HEK293T (cell line): Measurements from ENCODE around the gene LASP1NB.
"Not testable (repeated sequence)": the region's sequence is repeated elsewhere in the genome, so short reads cannot be mapped to it uniquely, and the experiment has no call there.

ENCODE experiments used
- CTCF ChIA-PET: fragments of 350-600 bp; formaldehyde crosslinking; extraction: SDS; loops from one replicate; lab custom pipeline; 2021; ENCODE audit warnings: antibody characterized with exemption, inconsistent platforms; lab: Yijun Ruan, JAX
- POLR2A ChIA-PET: fragments of 350-600 bp; formaldehyde crosslinking; extraction: SDS; loops from one replicate; lab custom pipeline; 2020; ENCODE audit warnings: antibody characterized with exemption, inconsistent platforms; lab: Yijun Ruan, JAX
- DNase-seq: peaks from one replicate; pipeline ENCODE4 v3.0.0; 2012; ENCODE audit warnings: mixed read lengths; ENCODE audit errors: extremely low spot score
- ARNT ChIP-seq: fragments of 450-650 bp; IDR thresholded peaks from 2 replicates; pipeline ENCODE4 v1.6.1; 2017; ENCODE audit warnings: mild to moderate bottlenecking
- BHLHE40 ChIP-seq: fragments of 450-650 bp; IDR thresholded peaks from 2 replicates; pipeline ENCODE4 v1.6.1; 2016; ENCODE audit warnings: mild to moderate bottlenecking, moderate library complexity, borderline replicate concordance
- CTBP1 ChIP-seq: fragments of 450-650 bp; IDR thresholded peaks from 2 replicates; pipeline ENCODE4 v1.6.1; 2016; ENCODE audit warnings: borderline replicate concordance
- ELF4 ChIP-seq: fragments of 450-650 bp; IDR thresholded peaks from 2 replicates; pipeline ENCODE4 v1.6.1; 2017; ENCODE audit warnings: antibody characterized with exemption
- FOXA1 ChIP-seq: fragments of 450-650 bp; IDR thresholded peaks from 2 replicates; pipeline ENCODE4 v1.6.1; 2016; ENCODE audit warnings: mild to moderate bottlenecking
- L3MBTL2 ChIP-seq: fragments of 450-650 bp; conservative IDR thresholded peaks from 2 replicates; pipeline ENCODE4 v1.6.1; 2016; ENCODE audit warnings: mild to moderate bottlenecking
- LEF1 ChIP-seq: fragments of 450-650 bp; IDR thresholded peaks from 2 replicates; pipeline ENCODE4 v1.6.1; 2017; ENCODE audit warnings: mild to moderate bottlenecking, borderline replicate concordance
- NFRKB ChIP-seq: fragments of 450-650 bp; IDR thresholded peaks from 2 replicates; pipeline ENCODE4 v1.6.1; 2016; ENCODE audit warnings: mild to moderate bottlenecking, moderate library complexity
- SP1 ChIP-seq: fragments of 450-650 bp; IDR thresholded peaks from 2 replicates; pipeline ENCODE4 v1.6.1; 2017
- SUZ12 ChIP-seq: fragments of 450-650 bp; IDR thresholded peaks from 2 replicates; pipeline ENCODE4 v1.6.1; 2016; ENCODE audit warnings: mild to moderate bottlenecking
- TARDBP ChIP-seq: fragments of 450-650 bp; IDR thresholded peaks from 2 replicates; pipeline ENCODE4 v1.6.1; 2016

LASP1NB gene

GRCh38 chr17:38970804-38971203 is 45.4 kb downstream of the LASP1NB start:
- no peak for DNase-seq
- POLR2A ChIA-PET = no interaction called here

GRCh38 chr17:38976187-38976551 is 50.8 kb downstream of the LASP1NB start:
- DNase-seq, POLR2A ChIA-PET: not testable (repeated sequence)

More at GRCh38 chr17:38970804-38971203, 45.4 kb downstream of the LASP1NB start:
- no peak for TF ChIP-seq L3MBTL2
- no peak for TF ChIP-seq SUZ12
- TF ChIP-seq BHLHE40 = no peak
- no peak for TF ChIP-seq CTBP1
- no peak for TF ChIP-seq FOXA1
- TF ChIP-seq LEF1 = no peak
- TF ChIP-seq NFRKB = no peak
- TF ChIP-seq ARNT = no peak
- TF ChIP-seq ELF4 = no peak
- CTCF ChIA-PET = interaction anchor here (0.6 kb wide), 2 partner anchors 13 to 77 kb away, joined by 3 read pairs; no protein-coding TSS in a partner anchor

GRCh38 chr17:38978180-38978579 is 52.8 kb downstream of the LASP1NB start:
- ChIA-PET POLR2A (no interaction called here), CTCF (interaction anchor here (0.7 kb wide), 1 partner anchor 175 kb away, joined by 4 read pairs; no protein-coding TSS in a partner anchor)
- no peak for DNase-seq
- TF ChIP-seq SP1 (no peak), LEF1 (no peak), FOXA1 (no peak), BHLHE40 (no peak), ARNT (no peak), NFRKB (no peak), TARDBP (no peak)

More at GRCh38 chr17:38976187-38976551, 50.8 kb downstream of the LASP1NB start:
- CTCF ChIA-PET = not testable (repeated sequence)
